Measurements from ENCODE around the gene TSG101. TPM values are rescaled to one million over a fixed set of nuclear protein-coding genes. Genes with fewer than 3 reads are reported as not detected.

TSG101 gene
- total RNA-seq, 1 experiment from 2014 or later: 111 TPM

DNA sequence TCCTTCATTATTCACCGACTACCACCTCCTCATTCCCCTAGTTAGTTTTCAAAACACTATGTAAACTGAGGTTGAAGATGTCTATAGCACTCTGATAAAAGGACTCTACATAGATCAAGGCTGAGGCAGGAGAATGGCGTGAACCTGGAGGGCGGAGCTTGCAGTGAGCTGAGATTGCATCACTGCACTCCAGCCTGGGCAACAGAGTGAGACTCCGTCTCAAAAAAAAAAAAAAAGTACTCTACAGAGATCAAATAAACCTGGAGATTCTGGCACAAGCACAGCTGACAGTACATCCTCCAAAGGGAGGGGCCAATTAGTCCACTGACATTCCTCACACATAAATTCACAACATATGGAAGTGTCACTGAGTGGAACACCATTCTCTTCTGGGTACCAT is 31.0 kb downstream of the TSG101 start:
- DNase-seq (ENCODE audit: low spot score): no peak
- in situ Hi-C loops (cut with HindIII; ENCODE audit: low sequenced_read_pairs): no loop called here

DNA sequence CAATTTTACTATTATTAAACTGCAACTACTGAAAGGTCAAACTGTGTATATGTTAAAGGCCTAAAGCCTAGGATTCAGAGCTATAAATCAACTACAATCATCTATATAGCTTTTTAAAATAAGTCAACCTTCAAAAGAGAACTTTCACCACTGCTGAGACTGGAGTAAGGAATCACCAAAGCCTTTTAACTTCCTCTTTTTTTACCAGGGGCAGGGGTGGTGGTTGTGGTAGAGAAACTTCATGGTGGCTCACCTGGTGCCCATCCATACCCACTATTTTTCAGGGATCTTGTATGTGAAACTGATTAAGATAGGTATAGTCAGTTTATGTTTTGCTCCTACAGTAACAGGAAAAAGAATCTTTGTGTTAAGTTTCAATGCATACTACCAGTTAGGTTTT is 31.5 kb downstream of the TSG101 start:
- in situ Hi-C loops (cut with HindIII; ENCODE audit: low sequenced_read_pairs): no loop called here
- no peak for DNase-seq (ENCODE audit: low spot score)

DNA sequence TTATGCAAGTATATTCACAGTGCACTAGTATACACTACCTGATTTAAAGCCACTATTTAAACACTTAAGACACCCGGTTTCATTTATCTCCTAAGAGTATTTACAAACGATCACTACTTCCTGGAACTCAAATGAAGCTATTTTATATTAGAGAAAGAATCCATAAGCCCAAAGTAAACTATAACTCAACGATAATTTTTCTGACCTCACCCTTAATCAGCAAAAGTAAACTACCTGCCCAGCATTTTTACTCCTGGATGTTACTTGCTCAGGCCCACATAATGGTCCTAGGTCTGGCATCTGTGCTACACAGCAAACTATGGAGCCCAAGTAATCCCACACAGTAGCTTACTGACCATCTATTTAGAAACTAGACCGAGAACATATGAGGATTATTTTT is 33.4 kb downstream of the TSG101 start:
- no peak for DNase-seq (ENCODE audit: low spot score)
- in situ Hi-C loops (cut with HindIII; ENCODE audit: low sequenced_read_pairs): no loop called here

DNA sequence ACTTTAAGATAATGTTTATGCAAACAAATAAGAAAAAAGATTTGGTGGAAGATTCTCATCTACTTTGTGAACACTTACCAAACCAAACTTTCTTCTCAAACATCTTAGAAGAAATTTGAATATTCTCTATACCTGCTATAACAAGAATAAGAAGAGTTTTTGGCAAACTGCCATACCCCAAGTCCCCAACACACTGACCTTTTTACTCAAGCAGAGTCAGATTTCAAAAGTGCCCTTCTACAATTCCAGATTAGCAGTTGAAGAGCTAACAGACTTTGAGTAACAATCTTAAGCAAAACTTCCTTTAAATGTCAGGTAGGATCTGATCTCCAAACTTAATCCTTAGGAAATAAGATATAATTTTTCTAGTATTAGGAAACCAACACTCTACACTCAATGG is 33.9 kb downstream of the TSG101 start:
- in situ Hi-C loops (cut with HindIII; ENCODE audit: low sequenced_read_pairs): no loop called here
- no peak for DNase-seq (ENCODE audit: low spot score)

DNA sequence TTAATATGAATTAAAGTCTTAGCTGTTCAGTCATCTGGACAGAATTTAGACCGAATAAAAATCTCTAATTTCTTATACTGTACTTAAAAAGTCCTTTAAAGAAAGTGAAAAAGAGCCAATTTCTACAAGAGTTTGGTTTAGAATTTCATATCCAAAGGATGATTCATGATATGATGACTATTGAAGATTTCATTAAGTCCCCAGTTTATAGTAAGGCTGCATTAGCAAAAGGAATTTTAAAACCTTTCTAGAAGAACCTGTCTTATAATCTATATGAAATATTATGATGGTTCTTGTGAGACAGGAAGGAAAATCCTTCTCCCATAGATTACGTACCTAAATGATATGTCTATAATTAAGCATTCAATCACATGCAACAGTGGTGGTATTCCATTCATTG is 34.8 kb downstream of the TSG101 start:
- no peak for DNase-seq (ENCODE audit: low spot score)
- in situ Hi-C loops (cut with HindIII; ENCODE audit: low sequenced_read_pairs): no loop called here

DNA sequence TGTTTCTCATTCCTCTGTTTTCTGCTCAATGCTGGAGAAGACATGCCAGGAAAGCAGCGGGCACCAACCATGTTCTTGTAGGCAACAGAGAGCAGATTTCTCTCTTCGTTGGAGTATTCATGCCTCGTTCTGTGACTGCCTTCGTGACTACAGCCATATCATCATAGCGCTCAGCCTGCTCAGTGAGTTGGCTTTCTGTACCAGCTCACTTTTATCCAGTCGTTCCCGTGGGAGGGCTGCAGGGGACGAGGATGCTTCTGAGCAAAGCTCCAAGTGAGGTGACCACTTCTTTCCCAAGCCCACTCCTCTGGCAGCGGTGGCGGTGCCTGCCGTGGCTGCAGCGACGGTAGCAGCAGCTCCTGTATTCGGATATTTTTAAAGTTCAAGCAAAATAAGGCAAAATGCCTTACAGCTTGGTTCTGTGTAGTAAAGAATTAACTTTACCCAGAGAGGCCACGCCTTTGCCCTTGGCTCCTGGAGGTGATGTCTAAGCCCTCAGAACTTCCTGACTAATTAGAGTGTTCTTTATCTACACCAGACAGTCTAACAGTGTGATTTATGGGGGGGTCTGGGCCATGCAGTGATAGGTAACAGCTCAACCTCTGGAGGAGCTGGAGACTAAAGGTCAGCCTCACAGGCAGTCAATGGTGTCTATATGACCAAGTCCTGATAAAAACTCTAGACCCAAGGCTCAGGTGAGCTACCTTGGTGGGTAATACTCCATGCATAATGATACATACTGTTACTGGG is 35.8 kb downstream of the TSG101 start:
- DNase-seq (ENCODE audit: low spot score): peak; percentile 36
- in situ Hi-C loops (cut with HindIII; ENCODE audit: low sequenced_read_pairs): no loop called here

DNA sequence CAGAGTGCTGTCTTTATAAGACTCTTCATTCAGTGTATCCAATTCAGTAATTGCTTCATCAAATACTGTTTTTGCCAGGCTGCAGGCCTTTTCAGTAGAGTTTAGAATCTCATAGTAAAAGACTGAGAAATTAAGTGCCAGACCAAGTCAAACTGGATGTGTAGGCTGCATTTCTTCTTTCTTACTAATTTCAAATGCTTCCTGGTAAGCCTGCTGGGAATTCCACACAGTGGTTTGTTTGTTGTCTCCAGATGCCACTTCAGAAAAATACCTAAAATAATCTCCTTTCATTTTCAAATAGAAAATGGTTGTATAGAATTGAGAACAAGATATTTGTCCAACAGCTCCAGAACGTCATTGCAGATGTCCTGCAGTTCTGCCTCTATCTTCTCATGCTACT is 36.4 kb downstream of the TSG101 start:
- DNase-seq (ENCODE audit: low spot score): no peak
- in situ Hi-C loops (cut with HindIII; ENCODE audit: low sequenced_read_pairs): no loop called here

DNA sequence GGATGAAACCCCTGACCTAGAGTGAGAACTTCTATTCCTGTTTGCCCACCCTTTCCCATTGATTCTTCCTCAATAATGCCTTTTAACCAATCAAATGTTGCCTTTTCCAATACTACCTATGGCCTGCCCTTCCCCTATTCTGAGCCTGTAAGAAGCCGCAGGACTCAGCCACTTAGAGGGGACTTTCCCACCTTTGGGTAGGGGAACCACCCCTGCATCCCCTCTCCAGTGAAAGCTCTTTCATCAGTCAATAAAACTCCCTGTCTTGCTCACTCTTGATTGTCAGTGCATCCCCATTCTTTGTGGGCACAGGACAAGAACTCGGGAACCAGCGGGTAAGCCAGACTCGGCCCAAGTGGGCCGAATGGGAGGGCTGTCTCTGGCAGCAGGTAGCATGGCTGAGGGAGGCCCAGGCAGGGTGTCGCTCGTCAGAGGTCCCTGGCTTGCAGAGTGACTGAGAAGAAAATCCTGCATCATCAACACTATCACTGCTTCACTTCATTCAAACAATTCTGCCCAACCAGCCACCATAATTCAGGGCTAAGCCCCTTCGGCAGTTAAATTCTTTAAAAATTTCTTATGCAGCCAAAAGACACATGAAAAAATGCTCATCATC is 40.7 kb downstream of the TSG101 start:
- in situ Hi-C loops (cut with HindIII; ENCODE audit: low sequenced_read_pairs): no loop called here
- no peak for DNase-seq (ENCODE audit: low spot score)

DNA sequence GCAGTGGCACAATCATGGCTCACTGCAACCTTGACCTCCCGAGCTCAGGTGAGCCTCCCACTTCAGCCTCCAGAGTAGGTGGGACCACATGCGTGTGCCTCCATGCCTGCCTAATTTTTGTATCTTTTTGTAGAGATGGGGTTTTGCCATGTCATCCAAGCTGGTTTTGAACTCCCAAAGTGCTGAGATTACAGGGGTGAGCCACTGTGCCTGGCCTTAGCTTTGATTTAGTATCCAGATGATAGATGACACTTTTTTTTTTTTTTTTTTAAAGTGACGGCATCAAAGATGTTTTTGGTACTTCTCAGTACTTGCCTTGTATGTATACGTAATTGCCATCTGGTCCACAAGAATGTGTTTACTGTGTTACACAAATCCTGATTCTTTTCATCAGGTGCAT is 47.7 kb downstream of the TSG101 start:
- in situ Hi-C loops (cut with HindIII; ENCODE audit: low sequenced_read_pairs): no loop called here
- DNase-seq (ENCODE audit: low spot score): no peak

DNA sequence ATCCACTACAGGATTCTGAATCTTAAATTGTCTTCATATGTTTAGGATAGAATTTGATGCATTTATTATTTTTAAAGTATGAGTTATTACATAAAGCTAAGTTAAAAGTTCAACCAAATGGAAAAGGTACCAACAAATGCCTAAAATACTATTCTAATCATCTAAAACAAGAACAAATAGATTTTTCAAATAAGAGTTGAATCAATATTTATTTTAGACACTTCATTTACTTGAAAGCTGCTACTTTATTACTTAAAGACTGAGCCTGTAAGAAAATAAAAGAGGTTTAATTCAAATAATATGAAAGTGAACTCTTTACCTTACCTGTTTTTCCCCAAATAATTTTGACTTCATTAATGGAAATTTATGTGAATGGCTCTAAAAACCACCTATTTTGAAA is 54.2 kb downstream of the TSG101 start:
- DNase-seq (ENCODE audit: low spot score): no peak
- in situ Hi-C loops (cut with HindIII; ENCODE audit: low sequenced_read_pairs): no loop called here

DNA sequence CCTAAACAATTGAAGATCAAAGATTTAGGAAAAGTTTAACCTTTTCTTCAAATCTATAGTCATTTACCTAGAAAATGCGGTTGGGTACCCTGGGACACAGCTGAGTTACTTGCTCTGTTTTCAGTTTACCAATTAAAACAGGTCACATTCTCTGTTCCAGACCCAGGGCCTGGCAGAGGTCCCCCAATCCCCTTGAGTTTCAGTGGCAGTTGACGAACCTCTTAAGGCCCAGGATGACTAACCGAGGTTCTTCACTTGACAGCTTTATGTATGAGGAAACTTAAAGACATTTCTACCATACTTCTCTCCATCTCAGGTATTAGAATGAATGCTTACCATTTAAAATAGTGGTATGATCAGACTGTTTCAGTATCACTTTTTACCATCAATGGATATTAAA is 54.7 kb downstream of the TSG101 start:
- in situ Hi-C loops (cut with HindIII; ENCODE audit: low sequenced_read_pairs): no loop called here
- no peak for DNase-seq (ENCODE audit: low spot score)

DNA sequence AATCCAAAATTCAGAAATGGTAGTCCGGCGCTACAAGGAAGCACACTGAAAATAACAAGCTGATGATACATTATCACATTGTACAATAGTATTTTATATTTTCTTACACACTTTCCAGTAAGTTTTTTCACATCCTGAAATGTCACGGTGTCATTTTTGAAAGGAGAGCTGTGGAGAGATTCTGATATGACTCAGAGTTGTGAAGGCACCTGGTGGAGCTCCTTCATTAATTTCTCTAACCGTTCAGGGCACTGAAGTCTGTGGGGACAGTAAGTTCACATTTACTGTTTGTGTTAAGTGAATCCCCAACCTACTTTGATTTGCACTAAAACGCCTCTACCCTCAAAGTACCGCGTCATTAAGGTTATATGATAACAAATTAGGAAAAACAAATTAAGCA is 57.8 kb downstream of the TSG101 start:
- in situ Hi-C loops (cut with HindIII; ENCODE audit: low sequenced_read_pairs): no loop called here
- DNase-seq (ENCODE audit: low spot score): no peak

DNA sequence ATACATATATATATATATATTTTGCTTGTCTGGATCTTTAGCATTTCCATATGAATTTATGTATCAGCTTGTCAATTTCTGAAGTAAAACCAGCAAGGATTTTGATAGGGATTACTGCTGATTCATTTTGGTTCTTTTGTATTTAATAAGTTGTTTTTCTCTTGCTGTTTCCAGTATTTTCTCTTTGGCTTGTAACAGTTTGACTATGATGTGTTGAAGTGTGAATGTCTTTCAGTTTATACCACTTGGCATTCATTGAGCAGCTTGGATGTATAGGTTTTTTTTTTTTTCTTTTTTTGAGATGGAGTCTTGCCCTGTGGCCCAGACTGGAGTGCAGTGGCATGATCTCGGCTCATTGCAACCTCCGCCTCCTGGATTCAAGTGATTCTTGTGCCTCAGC is 58.7 kb downstream of the TSG101 start:
- in situ Hi-C loops (cut with HindIII; ENCODE audit: low sequenced_read_pairs): no loop called here
- no peak for DNase-seq (ENCODE audit: low spot score)

DNA sequence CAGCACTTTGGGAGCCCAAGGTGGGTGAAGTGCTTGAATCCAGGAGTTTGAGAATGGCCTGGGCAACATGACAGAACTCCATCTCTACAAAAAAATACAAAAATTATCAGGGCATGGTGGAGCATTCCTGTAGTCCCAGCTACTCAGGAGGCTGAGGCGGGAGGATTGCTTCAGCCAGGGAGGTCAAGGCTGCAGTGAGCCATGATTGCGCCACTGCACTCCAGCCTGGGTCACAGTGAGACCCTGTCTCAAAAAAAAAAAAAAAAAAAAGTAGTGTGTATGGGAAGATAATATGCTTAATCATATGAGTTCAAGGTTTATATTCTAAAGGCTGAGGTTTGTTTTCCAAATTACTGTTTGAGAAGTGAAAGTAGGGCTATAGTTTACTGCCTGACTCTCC is 60.3 kb downstream of the TSG101 start:
- in situ Hi-C loops (cut with HindIII; ENCODE audit: low sequenced_read_pairs): no loop called here
- DNase-seq (ENCODE audit: low spot score): no peak

DNA sequence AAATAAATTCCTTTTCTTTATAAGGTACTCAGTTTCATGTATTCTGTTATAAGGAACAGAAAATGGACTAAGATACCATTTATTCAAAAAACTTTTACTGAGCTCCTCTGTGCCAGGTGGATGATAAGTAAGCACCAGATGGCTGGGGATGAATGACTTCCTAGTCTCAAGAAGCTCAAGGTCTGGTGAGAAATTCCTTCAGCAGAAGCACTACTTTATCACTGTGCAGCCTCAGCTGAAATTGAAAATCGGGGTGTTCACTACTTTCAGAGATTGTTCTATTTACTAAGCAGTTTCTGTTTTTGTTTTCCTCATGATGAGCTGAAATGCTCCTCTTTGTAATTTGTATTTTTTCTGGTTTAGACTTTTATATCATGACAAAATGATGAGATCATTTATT is 63.3 kb downstream of the TSG101 start:
- no peak for DNase-seq (ENCODE audit: low spot score)
- in situ Hi-C loops (cut with HindIII; ENCODE audit: low sequenced_read_pairs): no loop called here

DNA sequence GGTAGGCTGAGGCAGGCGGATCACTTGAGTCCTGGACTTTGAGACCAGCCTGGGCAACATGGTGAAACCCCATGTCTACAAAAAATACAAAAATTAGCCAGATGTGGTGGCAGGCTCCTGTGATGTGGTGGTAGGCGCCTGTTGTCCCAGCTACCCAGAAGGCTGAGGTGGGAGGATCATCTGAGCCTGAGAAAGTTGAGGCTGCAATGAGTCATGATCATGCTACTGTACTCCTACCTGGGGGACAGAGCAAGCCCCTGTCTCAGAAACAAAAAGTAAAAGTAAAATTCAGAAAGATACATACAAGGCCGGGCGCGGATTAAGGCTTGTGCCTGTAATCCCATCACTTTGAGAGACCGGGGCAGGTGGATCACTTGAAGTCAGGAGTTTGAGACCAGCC is 64.8 kb downstream of the TSG101 start:
- in situ Hi-C loops (cut with HindIII; ENCODE audit: low sequenced_read_pairs): no loop called here
- DNase-seq (ENCODE audit: low spot score): no peak

DNA sequence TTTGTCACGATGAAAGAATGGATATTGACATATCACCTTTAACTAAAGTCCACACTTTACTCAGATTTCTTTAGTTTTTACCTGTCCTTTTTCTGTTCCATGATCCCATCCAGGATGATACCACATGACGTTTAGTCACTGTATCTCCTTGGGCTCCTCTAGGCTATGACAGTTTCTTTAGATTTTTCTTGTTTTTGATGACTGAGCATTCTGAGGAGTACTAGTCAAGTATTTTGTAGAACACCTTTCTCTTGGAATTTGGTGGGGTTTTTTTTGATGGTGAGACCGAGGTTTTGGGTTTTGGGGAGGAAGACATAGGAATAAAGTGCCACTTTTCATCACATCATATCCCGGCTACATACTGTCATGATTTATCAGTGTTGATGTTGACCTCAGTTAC is 67.1 kb downstream of the TSG101 start:
- DNase-seq (ENCODE audit: low spot score): no peak
- in situ Hi-C loops (cut with HindIII; ENCODE audit: low sequenced_read_pairs): no loop called here

DNA sequence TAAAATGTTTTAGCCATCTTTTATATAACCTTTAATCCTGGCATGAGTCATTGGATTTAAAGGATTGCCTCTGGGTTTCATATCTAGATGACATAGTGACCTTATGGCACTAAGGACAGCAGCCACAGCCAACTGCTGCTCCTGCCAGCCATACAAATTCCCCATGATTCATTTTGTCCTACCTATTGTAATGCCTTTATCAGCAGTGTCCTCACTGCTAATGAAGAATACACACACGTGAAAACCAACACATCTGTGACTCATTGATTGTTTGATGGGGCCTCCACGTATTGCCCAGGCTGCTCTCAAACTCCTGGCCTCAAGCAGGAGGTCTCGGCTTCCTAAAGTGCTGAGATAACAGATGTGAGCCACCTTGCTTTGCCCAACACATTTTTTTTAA is 69.3 kb downstream of the TSG101 start:
- in situ Hi-C loops (cut with HindIII; ENCODE audit: low sequenced_read_pairs): no loop called here

DNA sequence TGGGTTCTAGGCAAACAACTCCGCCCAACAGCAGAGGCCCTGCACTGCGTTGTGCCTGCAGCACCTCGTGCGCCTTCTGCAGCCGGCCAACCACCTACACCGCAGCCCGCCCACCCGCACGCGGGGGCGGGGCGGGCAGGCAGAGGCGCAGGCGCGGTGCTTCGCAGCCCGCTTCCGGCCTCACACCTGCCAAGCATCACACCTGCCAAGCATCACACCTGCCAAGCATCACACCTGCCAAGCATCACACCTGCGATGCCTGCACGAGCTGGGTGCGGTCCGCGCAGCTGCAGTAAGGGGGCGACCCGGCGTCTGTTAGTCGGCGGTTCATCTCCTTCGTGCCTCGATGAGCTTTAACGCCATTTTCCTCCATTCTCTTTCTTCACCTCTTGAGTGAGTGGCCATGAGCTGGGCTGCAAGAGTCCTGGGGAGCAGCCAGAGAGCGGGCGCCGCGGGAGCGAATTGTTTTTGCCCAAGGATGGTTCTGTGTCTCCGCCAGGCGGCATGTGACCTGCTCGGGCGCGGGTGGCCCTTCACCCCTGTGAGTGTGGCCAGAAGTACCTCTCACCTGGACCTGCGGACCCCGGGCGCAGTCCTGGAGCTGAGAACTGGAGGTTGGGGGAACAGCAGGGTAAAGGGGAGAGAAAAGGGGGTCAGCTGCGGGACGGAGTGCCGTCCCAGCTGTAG is 70.9 kb downstream of the TSG101 start, which contains the start of gene LDHAL6A:
LDHAL6A (plus strand) TSS at position 171 of the 687 bp plus-strand sequence. CDS start 825 bp downstream, outside the sequence.
- DNase-seq (ENCODE audit: low spot score): no peak

More for the DNA sequence above, 69.3 kb downstream of the TSG101 start:
- DNase-seq (ENCODE audit: low spot score): no peak

DNA sequence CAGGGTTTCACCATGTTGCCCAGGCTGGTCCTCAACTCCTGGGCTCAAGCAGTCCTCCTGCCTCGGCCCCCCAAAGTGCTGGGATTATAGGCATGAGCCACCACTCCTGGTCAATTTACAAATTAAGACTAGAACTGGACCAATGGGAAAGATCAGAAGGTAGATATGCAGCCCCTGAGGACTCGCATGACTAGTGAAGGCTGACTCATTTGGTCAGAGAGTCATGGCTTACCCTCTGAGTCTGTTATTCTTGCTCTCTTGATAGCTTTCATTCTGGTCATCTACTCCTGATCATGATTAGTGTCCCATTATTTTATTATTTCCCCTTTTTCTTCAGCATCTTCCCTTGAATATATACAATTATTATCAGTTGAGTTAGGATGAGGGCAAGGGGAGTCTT is 73.8 kb downstream of the TSG101 start:
- no peak for DNase-seq (ENCODE audit: low spot score)
- in situ Hi-C loops (cut with HindIII; ENCODE audit: low sequenced_read_pairs): no loop called here

More for the DNA sequence above, 70.9 kb downstream of the TSG101 start, which contains the start of gene LDHAL6A:
- in situ Hi-C loops (cut with HindIII; ENCODE audit: low sequenced_read_pairs): no loop called here
